Calu3 (cell line): Measurements from ENCODE around the gene TRIM32. TPM values are rescaled to one million over a fixed set of nuclear protein-coding genes. Genes with fewer than 3 reads are reported as not detected.

Experiments used
- BruUV-seq: library from RNA; stranded (reverse); fragments of 400-500 nt; replicated peaks from 2 replicates; lab custom pipeline; 2021; lab: Mats Ljungman, UMichigan
- CTCF ChIA-PET: fragments of 300-600 bp; sonication (Branson Sonifier 250); formaldehyde crosslinking; loops from one replicate; lab custom pipeline; 2022; ENCODE audit warnings: antibody characterized with exemption; lab: Charles Lee
- DNase-seq: peaks from one replicate; pipeline ENCODE4 v3.0.0; 2022
- H3K27ac Mint-ChIP-seq: one replicate; pipeline ENCODE4 v1.8.0; 2022; ENCODE audit warnings: mixed read lengths; ENCODE audit not compliant: unreplicated experiment
- H3K27me3 Mint-ChIP-seq: one replicate; pipeline ENCODE4 v1.8.0; 2022; ENCODE audit warnings: mixed read lengths; ENCODE audit not compliant: unreplicated experiment
- H3K36me3 Mint-ChIP-seq: one replicate; pipeline ENCODE4 v1.8.0; 2022; ENCODE audit warnings: mild to moderate bottlenecking, moderate library complexity, mixed read lengths; ENCODE audit not compliant: insufficient read depth, unreplicated experiment
- H3K4me1 Mint-ChIP-seq: one replicate; pipeline ENCODE4 v1.8.0; 2022; ENCODE audit warnings: mild to moderate bottlenecking, low read depth, mixed read lengths; ENCODE audit not compliant: unreplicated experiment
- H3K4me3 Mint-ChIP-seq: one replicate; pipeline ENCODE4 v1.8.0; 2022; ENCODE audit warnings: mild to moderate bottlenecking, low read depth, moderate library complexity, mixed read lengths; ENCODE audit not compliant: unreplicated experiment
- H3K9me3 Mint-ChIP-seq: one replicate; pipeline ENCODE4 v1.8.0; 2022; ENCODE audit warnings: low read depth, mixed read lengths; ENCODE audit not compliant: unreplicated experiment
- intact Hi-C: fragments of 100-400 bp; cut with micrococcal nuclease; formaldehyde crosslinking; loops from one replicate; pipeline ENCODE4 v1.10.0; 2022; ENCODE audit not compliant: unreplicated experiment
- total RNA-seq: library from RNA; stranded (reverse); gene quantifications from 2 replicates; pipeline ENCODE4 v1.2.3, GENCODE V29; 2022
- TF ChIP-seq, protein P1 (sequence below): fragments of 200-600 bp; IDR thresholded peaks from one replicate; pipeline ENCODE4 v1.8.0; 2022; ENCODE audit warnings: antibody characterized with exemption; ENCODE audit not compliant: unreplicated experiment

Gene TRIM32
- total RNA-seq, 1 experiment from 2014 or later, result 9.3 TPM

- H3K36me3 Mint-ChIP-seq, result no peaks in the 10 kb centered on the region
- CTCF ChIA-PET, result no interaction called here
- H3K9me3 Mint-ChIP-seq, result no peaks in the 10 kb centered on the region
- BruUV-seq, result no TSS peak
- no peaks in the 10 kb centered on the region for H3K4me1 Mint-ChIP-seq
- H3K27me3 Mint-ChIP-seq, result no peaks in the 10 kb centered on the region
- H3K27ac Mint-ChIP-seq, result no peak overlapping the region
- no peak for DNase-seq
- intact Hi-C loops, result no loop called here
- TF ChIP-seq, protein P1, sequence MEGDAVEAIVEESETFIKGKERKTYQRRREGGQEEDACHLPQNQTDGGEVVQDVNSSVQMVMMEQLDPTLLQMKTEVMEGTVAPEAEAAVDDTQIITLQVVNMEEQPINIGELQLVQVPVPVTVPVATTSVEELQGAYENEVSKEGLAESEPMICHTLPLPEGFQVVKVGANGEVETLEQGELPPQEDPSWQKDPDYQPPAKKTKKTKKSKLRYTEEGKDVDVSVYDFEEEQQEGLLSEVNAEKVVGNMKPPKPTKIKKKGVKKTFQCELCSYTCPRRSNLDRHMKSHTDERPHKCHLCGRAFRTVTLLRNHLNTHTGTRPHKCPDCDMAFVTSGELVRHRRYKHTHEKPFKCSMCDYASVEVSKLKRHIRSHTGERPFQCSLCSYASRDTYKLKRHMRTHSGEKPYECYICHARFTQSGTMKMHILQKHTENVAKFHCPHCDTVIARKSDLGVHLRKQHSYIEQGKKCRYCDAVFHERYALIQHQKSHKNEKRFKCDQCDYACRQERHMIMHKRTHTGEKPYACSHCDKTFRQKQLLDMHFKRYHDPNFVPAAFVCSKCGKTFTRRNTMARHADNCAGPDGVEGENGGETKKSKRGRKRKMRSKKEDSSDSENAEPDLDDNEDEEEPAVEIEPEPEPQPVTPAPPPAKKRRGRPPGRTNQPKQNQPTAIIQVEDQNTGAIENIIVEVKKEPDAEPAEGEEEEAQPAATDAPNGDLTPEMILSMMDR, result no peak
- H3K4me3 Mint-ChIP-seq, result no peak overlapping the region
These were observed 18.0 kb upstream of the TRIM32 start for GRCh38 chr9:116668970-116669695.

DNA sequence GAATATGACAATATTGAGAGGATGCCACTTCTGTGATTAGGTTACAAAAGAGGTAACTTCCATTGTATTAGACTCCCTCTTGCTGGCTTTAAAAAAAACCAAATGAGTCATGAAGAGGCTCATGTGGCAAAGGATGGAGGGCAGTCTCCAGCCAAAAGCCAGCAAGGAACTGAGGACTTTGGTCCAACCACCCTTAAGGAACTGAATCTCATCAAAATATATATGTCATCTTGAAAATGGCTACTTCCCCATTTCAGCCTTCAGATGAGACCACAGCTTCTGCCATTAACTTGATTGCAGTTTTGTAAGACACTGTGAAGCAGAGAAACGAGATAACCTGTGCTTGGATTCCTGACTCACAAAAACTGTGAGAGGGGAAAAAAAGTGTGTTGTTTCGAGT lies 15.5 kb upstream of the TRIM32 start:
- DNase-seq, result no peak
- no peaks in the 10 kb centered on the region for H3K4me1 Mint-ChIP-seq
- CTCF ChIA-PET, result no interaction called here
- BruUV-seq, result no TSS peak
- TF ChIP-seq, protein P1, result no peak
- H3K36me3 Mint-ChIP-seq, result no peaks in the 10 kb centered on the region
- no peak overlapping the region for H3K27ac Mint-ChIP-seq
- H3K4me3 Mint-ChIP-seq, result no peak overlapping the region
- H3K9me3 Mint-ChIP-seq, result no peaks in the 10 kb centered on the region
- no peaks in the 10 kb centered on the region for H3K27me3 Mint-ChIP-seq
- intact Hi-C loops, result no loop called here

GRCh38 chr9:116673375-116673774 lies 13.7 kb upstream of the TRIM32 start:
- no peak overlapping the region for H3K27ac Mint-ChIP-seq
- DNase-seq, result no peak
- no peaks in the 10 kb centered on the region for H3K36me3 Mint-ChIP-seq
- H3K27me3 Mint-ChIP-seq, result no peaks in the 10 kb centered on the region
- no peak overlapping the region for H3K4me3 Mint-ChIP-seq
- no TSS peak for BruUV-seq
- no peaks in the 10 kb centered on the region for H3K9me3 Mint-ChIP-seq
- no peaks in the 10 kb centered on the region for H3K4me1 Mint-ChIP-seq
- intact Hi-C loops, result no loop called here
- CTCF ChIA-PET, result no interaction called here
- TF ChIP-seq, protein P1, result no peak

- no peaks in the 10 kb centered on the region for H3K4me1 Mint-ChIP-seq
- TF ChIP-seq, protein P1, result no peak
- intact Hi-C loops, result no loop called here
- H3K36me3 Mint-ChIP-seq, result no peaks in the 10 kb centered on the region
- H3K27ac Mint-ChIP-seq, result no peak overlapping the region
- H3K27me3 Mint-ChIP-seq, result no peaks in the 10 kb centered on the region
- BruUV-seq, result no TSS peak
- H3K9me3 Mint-ChIP-seq, result no peaks in the 10 kb centered on the region
- H3K4me3 Mint-ChIP-seq, result no peak overlapping the region
- DNase-seq, result no peak
- CTCF ChIA-PET, result no interaction called here
These were observed 12.7 kb upstream of the TRIM32 start for GRCh38 chr9:116674210-116674980.
